Measurements from ENCODE around the gene CD200. TPM values are rescaled to one million over a fixed set of nuclear protein-coding genes. Genes with fewer than 3 reads are reported as not detected.

The CD200 gene
- total RNA-seq, 1 experiment from 2014 or later = 46.8 TPM

DNA sequence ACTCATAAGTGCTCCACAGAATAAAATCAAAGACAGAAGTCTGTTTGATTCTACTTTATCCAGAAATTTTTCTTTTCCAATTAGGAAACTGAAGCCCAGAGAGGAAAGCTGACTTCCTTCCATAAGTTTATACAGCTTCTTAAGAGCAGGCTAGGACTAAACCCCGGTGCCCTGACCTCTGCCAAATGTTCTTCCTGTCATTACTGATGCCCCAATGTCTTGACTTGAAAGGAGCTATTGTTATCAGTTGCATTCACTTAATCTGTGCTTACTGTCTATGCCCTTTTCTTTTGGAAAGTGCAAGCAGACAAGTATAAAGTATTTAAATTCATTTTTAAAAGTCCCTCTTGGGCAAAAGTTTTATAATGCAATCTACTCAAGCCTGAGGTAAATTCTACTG lies 18.1 kb downstream of the CD200 start:
- Mint-ChIP-seq H3K4me3 (peak overlapping the region; percentile 4; the same call in 1 of the 2 replicates), H3K36me3 (peaks cover 64% of the 10 kb centered on the region), H3K9me3 (no peaks in the 10 kb centered on the region), H3K27me3 (ENCODE audit: low read depth) (no peaks in the 10 kb centered on the region), H3K4me1 (peaks cover 95% of the 10 kb centered on the region), H3K27ac (peak overlapping the region; percentile 96)
- DNase-seq (ENCODE audit: low spot score) (no peak), ATAC-seq (no peak)
- ChIA-PET POLR2A (interaction anchor here (1.9 kb wide), 2 partner anchors 17 to 18 kb away, joined by 4 to 5 read pairs; partner anchors contain the start of gene CD200), CTCF (interaction anchor here (0.7 to 1.1 kb wide), 3 partner anchors 17 to 87 kb away, joined by 3 to 5 read pairs (median 4); partner anchors contain the start of gene SLC9C1)
- TF ChIP-seq, protein P1, sequence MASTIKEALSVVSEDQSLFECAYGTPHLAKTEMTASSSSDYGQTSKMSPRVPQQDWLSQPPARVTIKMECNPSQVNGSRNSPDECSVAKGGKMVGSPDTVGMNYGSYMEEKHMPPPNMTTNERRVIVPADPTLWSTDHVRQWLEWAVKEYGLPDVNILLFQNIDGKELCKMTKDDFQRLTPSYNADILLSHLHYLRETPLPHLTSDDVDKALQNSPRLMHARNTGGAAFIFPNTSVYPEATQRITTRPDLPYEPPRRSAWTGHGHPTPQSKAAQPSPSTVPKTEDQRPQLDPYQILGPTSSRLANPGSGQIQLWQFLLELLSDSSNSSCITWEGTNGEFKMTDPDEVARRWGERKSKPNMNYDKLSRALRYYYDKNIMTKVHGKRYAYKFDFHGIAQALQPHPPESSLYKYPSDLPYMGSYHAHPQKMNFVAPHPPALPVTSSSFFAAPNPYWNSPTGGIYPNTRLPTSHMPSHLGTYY (CRISPR knock-in tag; IDR thresholded peaks at IDR 0.05) = no peak
- TF ChIP-seq, protein P2, sequence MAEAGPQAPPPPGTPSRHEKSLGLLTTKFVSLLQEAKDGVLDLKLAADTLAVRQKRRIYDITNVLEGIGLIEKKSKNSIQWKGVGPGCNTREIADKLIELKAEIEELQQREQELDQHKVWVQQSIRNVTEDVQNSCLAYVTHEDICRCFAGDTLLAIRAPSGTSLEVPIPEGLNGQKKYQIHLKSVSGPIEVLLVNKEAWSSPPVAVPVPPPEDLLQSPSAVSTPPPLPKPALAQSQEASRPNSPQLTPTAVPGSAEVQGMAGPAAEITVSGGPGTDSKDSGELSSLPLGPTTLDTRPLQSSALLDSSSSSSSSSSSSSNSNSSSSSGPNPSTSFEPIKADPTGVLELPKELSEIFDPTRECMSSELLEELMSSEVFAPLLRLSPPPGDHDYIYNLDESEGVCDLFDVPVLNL (CRISPR knock-in tag; IDR thresholded peaks at IDR 0.05; ENCODE audit: borderline replicate concordance, low read depth) = no peak
- TF ChIP-seq NR3C1 (CRISPR knock-in tag; conservative IDR thresholded peaks at IDR 0.05; ENCODE audit: low read depth) (no peak), HMGA2 (CRISPR knock-in tag; IDR thresholded peaks at IDR 0.05) (no peak), TEAD4 (CRISPR knock-in tag; IDR thresholded peaks at IDR 0.05) (no peak), SMAD4 (CRISPR knock-in tag; IDR thresholded peaks at IDR 0.05) (no peak), NFE2L1 (CRISPR knock-in tag; IDR thresholded peaks at IDR 0.05) (no peak)
- TF ChIP-seq, protein P3, sequence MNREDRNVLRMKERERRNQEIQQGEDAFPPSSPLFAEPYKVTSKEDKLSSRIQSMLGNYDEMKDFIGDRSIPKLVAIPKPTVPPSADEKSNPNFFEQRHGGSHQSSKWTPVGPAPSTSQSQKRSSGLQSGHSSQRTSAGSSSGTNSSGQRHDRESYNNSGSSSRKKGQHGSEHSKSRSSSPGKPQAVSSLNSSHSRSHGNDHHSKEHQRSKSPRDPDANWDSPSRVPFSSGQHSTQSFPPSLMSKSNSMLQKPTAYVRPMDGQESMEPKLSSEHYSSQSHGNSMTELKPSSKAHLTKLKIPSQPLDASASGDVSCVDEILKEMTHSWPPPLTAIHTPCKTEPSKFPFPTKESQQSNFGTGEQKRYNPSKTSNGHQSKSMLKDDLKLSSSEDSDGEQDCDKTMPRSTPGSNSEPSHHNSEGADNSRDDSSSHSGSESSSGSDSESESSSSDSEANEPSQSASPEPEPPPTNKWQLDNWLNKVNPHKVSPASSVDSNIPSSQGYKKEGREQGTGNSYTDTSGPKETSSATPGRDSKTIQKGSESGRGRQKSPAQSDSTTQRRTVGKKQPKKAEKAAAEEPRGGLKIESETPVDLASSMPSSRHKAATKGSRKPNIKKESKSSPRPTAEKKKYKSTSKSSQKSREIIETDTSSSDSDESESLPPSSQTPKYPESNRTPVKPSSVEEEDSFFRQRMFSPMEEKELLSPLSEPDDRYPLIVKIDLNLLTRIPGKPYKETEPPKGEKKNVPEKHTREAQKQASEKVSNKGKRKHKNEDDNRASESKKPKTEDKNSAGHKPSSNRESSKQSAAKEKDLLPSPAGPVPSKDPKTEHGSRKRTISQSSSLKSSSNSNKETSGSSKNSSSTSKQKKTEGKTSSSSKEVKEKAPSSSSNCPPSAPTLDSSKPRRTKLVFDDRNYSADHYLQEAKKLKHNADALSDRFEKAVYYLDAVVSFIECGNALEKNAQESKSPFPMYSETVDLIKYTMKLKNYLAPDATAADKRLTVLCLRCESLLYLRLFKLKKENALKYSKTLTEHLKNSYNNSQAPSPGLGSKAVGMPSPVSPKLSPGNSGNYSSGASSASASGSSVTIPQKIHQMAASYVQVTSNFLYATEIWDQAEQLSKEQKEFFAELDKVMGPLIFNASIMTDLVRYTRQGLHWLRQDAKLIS (CRISPR knock-in tag; IDR thresholded peaks at IDR 0.05; ENCODE audit: borderline replicate concordance) = no peak

DNA sequence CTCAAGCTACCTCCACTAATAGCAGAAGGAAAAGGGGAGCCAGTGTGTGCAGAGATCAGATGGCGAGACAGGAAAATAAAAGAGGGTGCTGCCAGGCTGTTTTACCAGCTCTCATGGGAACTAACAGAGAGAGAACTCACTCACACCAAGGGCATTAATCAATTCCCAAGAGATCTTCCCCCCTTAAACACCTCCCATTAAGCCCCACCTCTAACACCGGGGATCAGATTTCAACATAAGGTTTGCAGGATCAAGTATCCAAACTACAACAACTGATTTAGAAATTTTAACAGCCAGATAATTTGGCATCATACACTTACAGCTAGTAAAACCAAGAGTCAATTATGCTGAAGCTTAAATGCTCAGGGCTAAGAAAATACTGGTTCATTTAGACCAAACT lies 18.9 kb downstream of the CD200 start:
- peak overlapping the region; percentile 30 for H3K4me3 Mint-ChIP-seq
- H3K27me3 Mint-ChIP-seq (ENCODE audit: low read depth) = no peaks in the 10 kb centered on the region
- H3K4me1 Mint-ChIP-seq = peaks cover 95% of the 10 kb centered on the region
- POLR2A ChIA-PET = interaction anchor here (1.9 kb wide), 2 partner anchors 18 to 19 kb away, joined by 4 to 5 read pairs; partner anchors contain the start of gene CD200
- ATAC-seq (peak; percentile 33), DNase-seq (ENCODE audit: low spot score) (no peak)
- CTCF ChIA-PET = interaction anchor here (1.0 kb wide), 1 partner anchor 18 kb away, joined by 4 read pairs; no protein-coding TSS in a partner anchor
- H3K27ac Mint-ChIP-seq = peak overlapping the region; percentile 96
- H3K36me3 Mint-ChIP-seq = peaks cover 62% of the 10 kb centered on the region
- no peaks in the 10 kb centered on the region for H3K9me3 Mint-ChIP-seq
- TF ChIP-seq ZNF232 (CRISPR knock-in tag; IDR thresholded peaks at IDR 0.05) (no peak), SMAD3 (CRISPR knock-in tag; IDR thresholded peaks at IDR 0.05; ENCODE audit: borderline replicate concordance) (no peak), SMAD4 (CRISPR knock-in tag; IDR thresholded peaks at IDR 0.05) (no peak), TP53 (CRISPR knock-in tag; IDR thresholded peaks at IDR 0.05) (no peak), IRF2 (CRISPR knock-in tag; IDR thresholded peaks at IDR 0.05; ENCODE audit: borderline replicate concordance, low read depth) (no peak), ZNF423 (CRISPR knock-in tag; IDR thresholded peaks at IDR 0.05) (no peak), MYBL2 (CRISPR knock-in tag; IDR thresholded peaks at IDR 0.05) (no peak), ZNF416 (CRISPR knock-in tag; IDR thresholded peaks at IDR 0.05) (no peak), ELF4 (CRISPR knock-in tag; IDR thresholded peaks at IDR 0.05; ENCODE audit: low read depth) (no peak)
- TF ChIP-seq, protein P4, sequence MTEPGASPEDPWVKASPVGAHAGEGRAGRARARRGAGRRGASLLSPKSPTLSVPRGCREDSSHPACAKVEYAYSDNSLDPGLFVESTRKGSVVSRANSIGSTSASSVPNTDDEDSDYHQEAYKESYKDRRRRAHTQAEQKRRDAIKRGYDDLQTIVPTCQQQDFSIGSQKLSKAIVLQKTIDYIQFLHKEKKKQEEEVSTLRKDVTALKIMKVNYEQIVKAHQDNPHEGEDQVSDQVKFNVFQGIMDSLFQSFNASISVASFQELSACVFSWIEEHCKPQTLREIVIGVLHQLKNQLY (CRISPR knock-in tag; IDR thresholded peaks at IDR 0.05) = no peak
- TF ChIP-seq, protein P5, sequence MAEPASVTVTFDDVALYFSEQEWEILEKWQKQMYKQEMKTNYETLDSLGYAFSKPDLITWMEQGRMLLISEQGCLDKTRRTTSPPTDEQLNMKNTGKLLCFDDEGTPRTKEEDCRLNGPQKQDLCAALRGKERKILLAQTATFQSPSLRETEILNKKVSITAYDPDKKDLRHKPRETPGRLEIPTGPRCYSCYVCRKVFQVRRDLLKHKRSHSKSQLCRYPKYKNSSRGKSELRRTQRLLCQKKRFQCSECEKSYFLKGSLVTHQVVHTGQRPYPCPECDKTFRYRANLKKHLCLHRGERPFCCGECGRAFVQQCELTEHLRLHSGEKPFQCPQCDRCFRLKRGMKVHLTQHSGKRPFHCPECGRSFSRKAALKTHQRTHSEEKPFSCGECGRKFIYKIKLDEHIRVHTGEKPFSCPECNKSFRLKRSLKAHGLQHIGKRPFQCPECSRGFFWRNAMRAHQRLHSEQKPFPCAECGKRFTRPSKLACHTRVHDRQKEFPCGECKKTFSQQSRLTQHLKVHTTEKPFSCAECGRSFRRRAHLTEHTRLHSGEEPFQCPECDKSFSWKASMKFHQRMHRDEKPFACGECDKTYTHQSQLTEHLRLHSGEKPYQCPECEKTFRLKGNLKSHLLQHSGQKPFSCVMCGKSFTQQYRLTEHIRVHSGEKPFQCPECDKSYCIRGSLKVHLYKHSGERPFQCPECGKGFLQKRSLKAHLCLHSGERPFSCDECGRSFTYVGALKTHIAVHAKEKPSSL (CRISPR knock-in tag; conservative IDR thresholded peaks at IDR 0.05) = no peak
- TF ChIP-seq, protein P6, sequence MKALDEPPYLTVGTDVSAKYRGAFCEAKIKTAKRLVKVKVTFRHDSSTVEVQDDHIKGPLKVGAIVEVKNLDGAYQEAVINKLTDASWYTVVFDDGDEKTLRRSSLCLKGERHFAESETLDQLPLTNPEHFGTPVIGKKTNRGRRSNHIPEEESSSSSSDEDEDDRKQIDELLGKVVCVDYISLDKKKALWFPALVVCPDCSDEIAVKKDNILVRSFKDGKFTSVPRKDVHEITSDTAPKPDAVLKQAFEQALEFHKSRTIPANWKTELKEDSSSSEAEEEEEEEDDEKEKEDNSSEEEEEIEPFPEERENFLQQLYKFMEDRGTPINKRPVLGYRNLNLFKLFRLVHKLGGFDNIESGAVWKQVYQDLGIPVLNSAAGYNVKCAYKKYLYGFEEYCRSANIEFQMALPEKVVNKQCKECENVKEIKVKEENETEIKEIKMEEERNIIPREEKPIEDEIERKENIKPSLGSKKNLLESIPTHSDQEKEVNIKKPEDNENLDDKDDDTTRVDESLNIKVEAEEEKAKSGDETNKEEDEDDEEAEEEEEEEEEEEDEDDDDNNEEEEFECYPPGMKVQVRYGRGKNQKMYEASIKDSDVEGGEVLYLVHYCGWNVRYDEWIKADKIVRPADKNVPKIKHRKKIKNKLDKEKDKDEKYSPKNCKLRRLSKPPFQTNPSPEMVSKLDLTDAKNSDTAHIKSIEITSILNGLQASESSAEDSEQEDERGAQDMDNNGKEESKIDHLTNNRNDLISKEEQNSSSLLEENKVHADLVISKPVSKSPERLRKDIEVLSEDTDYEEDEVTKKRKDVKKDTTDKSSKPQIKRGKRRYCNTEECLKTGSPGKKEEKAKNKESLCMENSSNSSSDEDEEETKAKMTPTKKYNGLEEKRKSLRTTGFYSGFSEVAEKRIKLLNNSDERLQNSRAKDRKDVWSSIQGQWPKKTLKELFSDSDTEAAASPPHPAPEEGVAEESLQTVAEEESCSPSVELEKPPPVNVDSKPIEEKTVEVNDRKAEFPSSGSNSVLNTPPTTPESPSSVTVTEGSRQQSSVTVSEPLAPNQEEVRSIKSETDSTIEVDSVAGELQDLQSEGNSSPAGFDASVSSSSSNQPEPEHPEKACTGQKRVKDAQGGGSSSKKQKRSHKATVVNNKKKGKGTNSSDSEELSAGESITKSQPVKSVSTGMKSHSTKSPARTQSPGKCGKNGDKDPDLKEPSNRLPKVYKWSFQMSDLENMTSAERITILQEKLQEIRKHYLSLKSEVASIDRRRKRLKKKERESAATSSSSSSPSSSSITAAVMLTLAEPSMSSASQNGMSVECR (CRISPR knock-in tag; IDR thresholded peaks at IDR 0.05; ENCODE audit: borderline replicate concordance) = no peak
- TF ChIP-seq, protein P7, sequence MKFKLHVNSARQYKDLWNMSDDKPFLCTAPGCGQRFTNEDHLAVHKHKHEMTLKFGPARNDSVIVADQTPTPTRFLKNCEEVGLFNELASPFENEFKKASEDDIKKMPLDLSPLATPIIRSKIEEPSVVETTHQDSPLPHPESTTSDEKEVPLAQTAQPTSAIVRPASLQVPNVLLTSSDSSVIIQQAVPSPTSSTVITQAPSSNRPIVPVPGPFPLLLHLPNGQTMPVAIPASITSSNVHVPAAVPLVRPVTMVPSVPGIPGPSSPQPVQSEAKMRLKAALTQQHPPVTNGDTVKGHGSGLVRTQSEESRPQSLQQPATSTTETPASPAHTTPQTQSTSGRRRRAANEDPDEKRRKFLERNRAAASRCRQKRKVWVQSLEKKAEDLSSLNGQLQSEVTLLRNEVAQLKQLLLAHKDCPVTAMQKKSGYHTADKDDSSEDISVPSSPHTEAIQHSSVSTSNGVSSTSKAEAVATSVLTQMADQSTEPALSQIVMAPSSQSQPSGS (CRISPR knock-in tag; IDR thresholded peaks at IDR 0.05; ENCODE audit: borderline replicate concordance, low read depth) = no peak

Data from WTC11 (cell line).